T follicular helper cell (primary cell): Measurements from ENCODE around the gene DPAGT1.
A peak's percentile ranks its signal among the peaks of the same experiment; 100 is the strongest.

ENCODE experiments used
- DNase-seq: peaks from one replicate; pipeline ENCODE4 v3.0.0-alpha.2; 2020; ENCODE audit warnings: low read depth

The DPAGT1 gene

DNA sequence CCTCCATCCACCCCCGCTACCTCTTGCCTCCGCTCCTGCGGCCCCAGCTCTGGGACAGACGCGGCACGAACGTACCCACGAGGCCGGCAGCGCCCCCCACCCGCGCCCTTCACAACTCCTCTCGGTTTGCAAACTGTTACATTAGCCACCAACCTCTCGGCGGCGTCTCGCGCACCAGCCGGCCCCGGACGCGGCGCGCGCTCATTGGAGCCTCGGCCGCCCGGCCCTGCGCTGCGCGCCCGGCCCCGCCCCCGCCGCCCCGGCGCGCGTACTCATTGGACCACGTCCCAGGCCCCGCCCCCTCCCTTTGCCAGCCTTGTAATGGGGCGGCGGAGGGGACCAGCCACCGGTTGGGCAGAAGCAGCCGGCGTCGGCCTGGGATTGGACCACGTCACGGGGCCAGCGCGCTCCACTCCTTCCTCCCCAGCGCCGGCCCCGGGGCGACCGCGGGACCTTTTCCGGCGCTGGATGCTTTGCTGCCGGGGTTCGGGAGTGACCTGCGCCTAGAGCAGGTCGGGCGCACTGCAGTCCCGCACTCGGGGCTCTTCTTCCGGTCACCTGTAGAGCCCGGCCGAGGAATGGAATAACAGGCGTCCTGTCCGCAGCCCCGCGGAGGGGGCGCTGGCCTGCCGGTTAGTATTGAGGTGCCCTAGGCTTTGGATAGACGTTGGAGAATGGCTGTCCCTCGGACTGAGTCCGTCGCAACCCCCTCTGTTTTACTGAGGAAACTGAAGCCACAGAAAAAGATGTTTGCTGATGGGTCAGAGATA, 44.5 kb downstream of the DPAGT1 start, which contains the start of gene HYOU1:
Gene HYOU1 (minus strand): TSS at position 206 of the 770 bp plus-strand sequence. CDS start 1,045 bp downstream, outside the sequence.
- DNase-seq: peak; percentile 97

DNA sequence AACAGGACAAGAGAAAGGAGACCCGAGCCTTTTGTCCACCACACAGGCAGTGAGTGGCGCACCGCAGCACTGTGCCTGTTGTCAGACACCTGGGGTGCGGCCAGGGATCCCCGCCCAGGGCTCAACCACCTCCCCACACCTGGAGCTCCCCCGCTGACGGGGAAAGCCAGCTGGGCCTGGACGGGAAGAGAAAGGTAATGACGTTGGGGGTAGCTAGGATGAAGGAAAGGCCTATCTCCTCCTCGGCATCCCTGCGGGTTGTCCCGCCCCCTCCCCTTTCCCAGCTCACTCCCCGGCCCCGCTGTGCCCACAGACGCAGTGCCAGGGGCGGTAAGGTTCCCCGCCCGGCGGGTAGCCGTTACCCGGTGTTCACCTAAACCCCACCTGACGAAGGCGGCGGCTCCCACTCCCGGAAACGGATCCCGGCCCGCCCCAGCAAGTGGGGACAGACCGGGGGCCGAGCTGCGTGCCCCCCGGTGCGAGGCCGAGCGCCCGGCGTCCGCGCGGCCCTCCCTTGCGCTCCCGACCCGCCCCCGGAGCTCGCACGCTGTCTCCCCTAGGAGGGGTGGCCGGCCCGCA, 45.1 kb downstream of the DPAGT1 start:
- peak; percentile 29 for DNase-seq

DNA sequence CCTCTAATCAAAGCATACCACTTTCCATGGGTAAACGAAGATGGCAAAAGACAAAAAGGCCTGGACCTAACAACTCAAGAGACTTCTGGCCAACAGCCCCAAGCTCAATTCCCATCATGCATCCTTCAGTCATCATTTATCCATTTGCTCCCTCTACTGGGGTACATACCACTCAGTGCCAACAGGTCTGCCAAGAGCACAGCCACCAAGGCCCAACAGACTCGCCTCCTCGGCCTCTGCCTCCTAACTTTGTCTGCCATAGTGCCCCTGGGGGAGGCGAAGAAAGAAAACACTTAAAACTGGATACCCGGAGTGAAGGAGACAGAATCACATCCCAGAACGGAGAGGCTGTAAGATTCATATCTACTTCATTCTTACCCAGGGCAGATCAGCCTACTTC, 45.8 kb downstream of the DPAGT1 start:
- no peak for DNase-seq

DNA sequence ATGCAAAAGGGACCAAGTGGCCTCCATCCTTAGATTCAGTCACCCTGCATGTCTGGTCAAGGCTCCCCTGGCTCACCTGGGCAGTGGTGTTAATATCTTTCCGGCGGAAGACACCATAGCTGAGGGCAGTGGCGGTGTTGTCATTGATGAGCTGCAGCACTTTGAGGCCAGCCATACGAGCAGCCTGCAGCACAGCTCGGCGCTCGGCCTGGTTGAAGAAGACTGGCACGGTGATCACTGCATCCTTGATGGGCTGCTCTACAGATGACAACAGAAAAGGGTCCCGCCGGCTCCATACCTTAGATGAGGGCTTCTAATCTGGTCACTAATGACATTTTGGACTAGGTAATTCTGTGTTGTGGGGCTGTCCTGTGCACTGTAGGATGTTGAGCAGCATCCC, 47.2 kb downstream of the DPAGT1 start:
- DNase-seq: no peak

DNA sequence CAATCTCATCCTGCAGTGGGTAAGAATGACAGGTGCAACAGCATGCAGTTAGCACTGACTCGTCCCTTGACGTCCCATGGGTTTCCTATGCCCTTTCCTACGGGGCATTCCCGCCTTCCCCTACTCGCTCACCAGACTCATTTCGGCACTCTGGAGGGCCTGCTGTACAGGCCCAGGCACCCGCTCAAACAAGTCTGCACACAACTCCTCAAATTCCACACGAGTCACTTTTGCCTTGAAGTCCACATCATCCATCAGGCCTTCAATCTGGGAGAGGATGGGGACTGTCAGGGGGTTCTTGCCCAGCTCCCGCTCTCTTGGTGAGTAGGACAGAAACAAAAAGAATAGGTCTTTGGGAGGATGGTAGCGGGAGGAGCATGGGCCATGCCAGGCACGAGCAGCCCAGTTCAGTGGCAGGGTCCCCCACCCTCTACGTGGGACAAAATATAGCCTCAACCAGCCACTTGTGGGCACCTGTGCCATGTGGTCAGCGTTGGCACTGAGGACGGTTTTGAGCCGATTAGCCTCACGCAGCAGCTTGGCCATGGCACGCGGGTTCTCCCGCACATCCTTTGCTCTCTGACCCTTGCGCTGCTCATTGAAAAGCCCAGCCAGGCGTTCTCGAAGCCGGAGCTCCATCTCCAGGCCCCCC, 49.4 kb downstream of the DPAGT1 start:
- no peak for DNase-seq

DNA sequence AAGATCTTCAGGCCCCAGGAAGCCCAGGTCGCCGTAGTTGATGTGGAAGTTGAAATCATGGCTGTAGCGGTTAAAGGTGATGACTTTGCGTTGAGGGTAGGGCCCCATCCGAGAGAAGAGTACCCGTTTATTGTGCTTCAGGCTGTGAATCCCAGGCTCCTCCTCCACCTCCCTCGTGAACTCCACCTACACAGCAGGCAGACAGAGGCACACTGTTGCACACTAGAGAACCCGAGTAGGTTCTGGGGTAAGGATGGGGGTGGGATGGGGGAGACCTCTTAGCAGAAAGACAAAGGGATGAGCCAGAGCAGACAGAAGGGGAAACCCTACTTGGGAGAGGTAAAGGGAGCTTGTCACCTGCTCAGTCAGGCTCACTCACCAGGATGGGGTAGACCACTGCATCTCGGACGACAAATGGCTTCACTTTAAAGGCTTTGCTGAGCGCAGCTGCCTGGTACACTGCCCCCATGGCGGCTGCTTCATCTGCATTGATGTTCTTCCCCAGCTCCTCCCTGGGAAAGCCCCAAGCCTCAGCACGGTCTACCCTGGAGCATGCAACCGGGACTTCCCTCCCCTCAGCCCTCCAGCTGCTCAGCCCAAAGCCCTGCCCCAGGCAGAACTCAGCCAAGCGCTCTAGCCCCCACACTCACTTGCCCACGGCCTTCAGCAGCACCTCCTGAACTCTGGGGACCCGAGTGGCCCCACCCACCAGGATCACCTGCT, 50.1 kb downstream of the DPAGT1 start:
- DNase-seq: no peak

DNA sequence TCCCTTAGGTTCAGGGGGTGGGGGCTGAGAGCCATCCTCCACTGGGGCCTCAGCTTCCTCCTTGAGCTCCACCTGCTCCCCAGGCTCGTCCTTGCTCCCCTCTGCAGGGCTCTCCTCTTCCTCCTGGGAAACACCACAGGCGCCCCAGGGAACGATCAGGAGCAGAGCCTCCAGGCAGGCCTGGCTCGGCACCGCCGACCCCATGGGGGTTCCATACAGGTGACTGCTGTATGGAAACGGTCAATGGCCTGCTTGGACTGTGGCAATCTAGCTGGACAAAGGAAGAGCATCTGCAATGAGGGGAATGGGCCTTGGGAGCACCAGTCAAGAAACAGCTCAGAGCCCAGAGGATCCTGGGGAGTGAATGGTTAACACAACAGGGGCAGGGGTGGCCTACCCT, 52.6 kb downstream of the DPAGT1 start:
- DNase-seq: no peak

DNA sequence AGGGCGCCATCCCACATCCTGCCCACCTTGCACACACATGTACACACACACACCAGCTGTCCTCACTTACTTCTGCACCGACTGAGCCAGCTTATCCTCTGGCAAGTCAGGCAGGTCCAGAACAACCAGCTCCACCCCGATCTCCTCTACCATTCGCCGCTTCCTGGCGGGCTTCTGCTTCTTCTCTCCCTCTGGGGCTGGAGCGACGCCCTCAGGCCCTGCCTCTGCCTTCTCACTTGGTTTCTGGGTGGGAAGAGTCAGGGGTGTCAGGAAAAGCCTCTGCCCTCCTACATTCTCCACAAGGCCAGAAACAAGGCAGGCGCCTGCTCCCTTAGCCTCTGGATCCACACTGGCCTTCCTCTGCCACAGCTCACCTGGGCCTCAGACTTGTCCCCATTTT, 53.0 kb downstream of the DPAGT1 start:
- no peak for DNase-seq

DNA sequence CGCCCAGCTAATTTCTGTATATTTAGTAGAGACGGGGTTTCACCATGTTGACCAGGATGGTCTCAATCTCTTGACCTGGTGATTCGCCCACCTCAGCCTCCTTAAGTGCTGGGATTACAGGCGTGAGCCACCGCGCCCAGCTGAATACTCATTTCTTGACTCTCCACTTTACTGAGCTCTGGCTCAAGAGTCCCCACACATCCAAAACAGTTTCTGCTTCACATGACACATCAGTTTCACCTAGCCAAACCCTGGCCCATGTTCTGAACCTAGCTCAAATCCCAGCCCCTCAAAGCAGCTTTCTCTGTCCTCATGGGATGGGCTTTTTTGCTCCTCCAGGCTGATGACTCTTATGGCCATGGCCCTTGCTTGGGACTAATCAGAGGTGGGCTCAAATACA, 54.4 kb downstream of the DPAGT1 start:
- no peak for DNase-seq
